WTC11 (cell line): Measurements from ENCODE around the gene TDP2.

Source experiments
- ARID4B ChIP-seq: sonication (generic); formaldehyde crosslinking; IDR thresholded peaks from 2 replicates; pipeline ENCODE4 v1.8.0; 2023; ENCODE audit warnings: missing genetic modification reagents, mild to moderate bottlenecking, borderline replicate concordance
- ATF2 ChIP-seq: sonication (generic); formaldehyde crosslinking; IDR thresholded peaks from 2 replicates; pipeline ENCODE4 v1.8.1; 2022; ENCODE audit warnings: low read depth, missing genetic modification reagents, borderline replicate concordance
- CDX4 ChIP-seq: fragments of 250-450 bp; sonication (Bioruptor Pico); IDR thresholded peaks from 2 replicates; pipeline ENCODE4 v1.9.0; 2021; ENCODE audit warnings: moderate library complexity, mild to moderate bottlenecking, inconsistent platforms, borderline replicate concordance
- CTCF ChIP-seq: fragments of 200-600 bp; IDR thresholded peaks from 2 replicates; pipeline ENCODE4 v1.8.0; 2022; ENCODE audit warnings: antibody characterized with exemption
- MAX ChIP-seq: sonication (generic); formaldehyde crosslinking; IDR thresholded peaks from 2 replicates; pipeline ENCODE4 v1.8.0; 2022; ENCODE audit warnings: mild to moderate bottlenecking, missing genetic modification reagents
- MYBL2 ChIP-seq: sonication (generic); formaldehyde crosslinking; IDR thresholded peaks from 2 replicates; pipeline ENCODE4 v1.8.1; 2023; ENCODE audit warnings: mild to moderate bottlenecking, moderate library complexity, missing genetic modification reagents
- PREB ChIP-seq: sonication (generic); formaldehyde crosslinking; IDR thresholded peaks from 2 replicates; pipeline ENCODE4 v1.8.1; 2022; ENCODE audit warnings: mild to moderate bottlenecking, missing genetic modification reagents, moderate library complexity, borderline replicate concordance
- SMAD3 ChIP-seq: sonication (generic); formaldehyde crosslinking; IDR thresholded peaks from 2 replicates; pipeline ENCODE4 v1.8.0; 2022; ENCODE audit warnings: missing genetic modification reagents, mild to moderate bottlenecking, borderline replicate concordance
- USF1 ChIP-seq: sonication (generic); formaldehyde crosslinking; IDR thresholded peaks from 2 replicates; pipeline ENCODE4 v1.8.0; 2022; ENCODE audit warnings: mild to moderate bottlenecking, missing genetic modification reagents
- ZBTB21 ChIP-seq: sonication (generic); formaldehyde crosslinking; IDR thresholded peaks from 2 replicates; pipeline ENCODE4 v1.8.1; 2023; ENCODE audit warnings: mild to moderate bottlenecking, missing genetic modification reagents, borderline replicate concordance
- ZNF138 ChIP-seq: sonication (generic); formaldehyde crosslinking; conservative IDR thresholded peaks from 2 replicates; pipeline ENCODE4 v1.8.1; 2022; ENCODE audit warnings: mild to moderate bottlenecking, moderate library complexity, missing genetic modification reagents
- ZNF532 ChIP-seq: fragments of 250-450 bp; sonication (Bioruptor Pico); IDR thresholded peaks from 2 replicates; pipeline ENCODE4 v1.9.0; 2021; ENCODE audit warnings: mild to moderate bottlenecking, borderline replicate concordance

- TF ChIP-seq USF1 (CRISPR knock-in tag) (no peak), ZBTB21 (no peak), CTCF (no peak), PREB (no peak), ATF2 (CRISPR knock-in tag) (no peak), MAX (CRISPR knock-in tag) (no peak), ARID4B (CRISPR knock-in tag) (no peak), ZNF138 (CRISPR knock-in tag) (no peak), CDX4 (no peak), SMAD3 (CRISPR knock-in tag) (no peak), MYBL2 (no peak), ZNF532 (CRISPR knock-in tag) (no peak)
Measured at GRCh38 chr6:24668997-24669361, 2.3 kb upstream of the TDP2 start.
